ENCODE results near the gene PAX7.
A peak's percentile ranks its signal among the peaks of the same experiment; 100 is the strongest.

The PAX7 gene

DNA sequence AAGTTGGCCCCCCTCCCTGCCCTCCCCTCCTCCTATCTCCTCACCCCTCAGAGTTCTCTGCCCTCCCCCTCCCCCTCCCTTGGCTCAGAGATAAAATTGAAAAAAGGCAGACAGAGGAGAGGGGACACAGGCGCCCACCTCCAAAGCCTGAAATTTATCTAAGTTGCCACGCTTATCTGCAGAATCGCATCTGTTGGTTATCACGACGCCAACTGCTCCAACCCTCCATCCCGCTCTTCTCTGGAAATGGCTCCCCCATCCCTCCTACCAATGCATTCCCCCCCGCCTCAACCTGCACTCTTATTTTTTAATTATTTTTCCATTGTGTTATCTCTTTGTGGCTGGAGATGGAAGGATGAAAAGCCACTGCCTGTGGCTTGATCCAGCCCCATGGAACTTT, 138.5 kb downstream of the PAX7 start:
- no peak for DNase-seq

DNA sequence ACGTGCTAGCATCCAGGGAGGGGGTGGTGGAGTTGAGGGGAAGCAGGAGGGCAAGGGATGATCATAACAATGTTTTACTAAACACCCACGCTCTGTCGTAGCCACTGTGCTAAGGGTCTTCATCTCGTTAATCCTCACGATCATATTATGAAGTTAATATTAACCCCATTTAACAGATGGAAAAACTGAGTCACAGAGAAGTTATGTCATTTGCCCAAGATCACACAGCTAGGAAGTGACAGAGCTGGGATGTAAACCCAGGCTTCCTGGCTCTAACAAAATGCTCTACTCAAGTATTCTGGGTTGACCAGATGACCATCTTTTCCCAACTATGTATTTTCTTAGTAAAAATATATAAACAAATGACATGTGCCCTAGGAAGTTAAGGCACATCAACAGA, 140.2 kb downstream of the PAX7 start:
- DNase-seq: no peak

DNA sequence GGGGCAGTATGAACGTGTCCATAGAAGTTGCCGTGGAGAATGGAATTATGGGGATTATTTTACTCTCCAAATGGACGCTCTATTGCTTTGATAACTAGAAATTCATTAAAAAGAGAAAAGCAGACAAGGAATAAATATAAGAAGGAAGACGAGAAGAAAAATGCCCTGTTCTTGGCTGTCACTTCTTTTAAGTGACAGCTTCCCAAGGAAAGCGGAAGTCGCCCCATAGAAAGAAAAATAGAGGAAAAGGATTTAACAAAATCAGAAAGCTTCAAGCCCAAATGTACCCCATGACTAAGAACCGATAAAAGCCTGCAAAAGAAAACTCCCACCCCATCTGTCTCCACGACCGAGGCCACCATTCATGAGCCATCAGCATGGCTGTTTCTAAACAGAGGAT, 143.1 kb downstream of the PAX7 start:
- DNase-seq: no peak

DNA sequence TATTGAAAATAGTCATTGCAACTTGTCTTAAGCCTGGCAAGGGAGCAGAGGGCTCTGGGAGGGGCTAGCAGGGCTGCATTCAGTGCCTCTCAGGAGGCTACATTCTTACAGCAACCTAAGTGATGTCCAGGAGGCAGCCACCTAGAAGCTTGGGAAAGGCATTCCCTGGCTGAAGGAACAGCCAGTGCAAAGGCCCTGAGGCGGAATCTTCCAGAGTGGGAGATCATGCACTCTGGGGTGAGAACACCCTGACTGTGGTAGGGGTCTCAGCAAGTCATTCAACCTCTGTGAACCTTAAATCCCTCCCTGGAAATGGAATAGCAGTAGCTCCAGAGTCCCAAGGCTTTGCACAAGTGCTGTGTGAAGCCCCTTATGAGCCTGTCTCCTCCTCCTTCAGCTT, 144.7 kb downstream of the PAX7 start:
- DNase-seq: no peak

DNA sequence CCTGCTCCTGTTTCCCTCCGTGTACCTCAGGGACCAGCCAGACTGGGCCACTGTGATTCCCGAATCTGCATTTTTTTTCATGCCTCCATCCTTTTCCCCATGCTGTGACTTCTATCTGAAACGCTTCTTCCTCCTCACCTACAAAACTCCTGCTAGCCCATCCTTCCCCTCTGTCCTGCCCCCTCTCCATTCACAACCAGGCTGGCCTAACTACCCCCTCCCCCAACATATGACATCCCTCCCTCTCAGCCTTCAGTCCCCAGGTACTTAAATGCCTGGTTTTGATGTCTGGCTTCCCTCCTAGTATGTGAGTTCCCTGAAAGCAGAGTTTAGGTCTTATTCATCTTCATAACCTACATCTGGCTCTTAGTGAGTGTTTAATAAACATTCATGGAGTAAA, 146.1 kb downstream of the PAX7 start:
- no peak for DNase-seq

DNA sequence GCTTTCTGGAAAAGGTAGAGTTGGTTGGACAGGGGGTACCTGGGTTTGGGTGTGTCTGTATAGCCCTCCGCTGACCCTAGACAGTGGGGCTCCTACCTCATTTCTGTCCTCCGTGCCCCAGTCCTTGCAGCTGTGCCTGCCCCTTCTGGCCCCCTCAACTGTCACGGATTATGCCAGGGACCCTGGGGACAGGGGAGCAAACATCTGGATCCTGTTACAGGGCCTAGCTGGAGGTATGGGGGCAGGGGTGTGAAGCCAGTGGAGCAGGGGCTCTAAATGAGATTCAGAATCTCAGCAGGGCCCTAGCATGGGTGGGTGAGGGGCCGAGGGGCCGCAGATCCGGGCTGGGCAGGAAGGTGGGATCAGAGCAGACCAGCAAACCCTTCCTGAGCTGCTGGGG, 147.8 kb downstream of the PAX7 start:
- DNase-seq: no peak

DNA sequence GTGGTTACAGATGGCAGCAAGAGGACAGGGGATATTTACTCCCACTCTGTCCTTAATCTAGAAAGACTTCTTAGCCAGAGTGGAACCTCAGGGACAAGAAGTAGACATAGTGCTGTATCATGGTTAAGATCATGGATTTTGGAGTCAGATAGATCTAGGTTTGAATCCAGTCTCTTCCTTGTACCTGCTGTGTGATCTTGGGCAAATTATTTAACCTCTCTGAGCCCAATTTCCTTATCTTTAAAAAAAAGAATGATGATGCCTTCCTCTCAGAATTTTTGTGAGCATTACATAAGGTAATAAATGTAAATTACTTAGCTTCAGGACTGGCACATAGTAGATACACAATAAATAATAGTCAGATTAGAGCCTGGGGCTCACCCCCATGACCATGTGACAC, 150.4 kb downstream of the PAX7 start:
- no peak for DNase-seq

DNA sequence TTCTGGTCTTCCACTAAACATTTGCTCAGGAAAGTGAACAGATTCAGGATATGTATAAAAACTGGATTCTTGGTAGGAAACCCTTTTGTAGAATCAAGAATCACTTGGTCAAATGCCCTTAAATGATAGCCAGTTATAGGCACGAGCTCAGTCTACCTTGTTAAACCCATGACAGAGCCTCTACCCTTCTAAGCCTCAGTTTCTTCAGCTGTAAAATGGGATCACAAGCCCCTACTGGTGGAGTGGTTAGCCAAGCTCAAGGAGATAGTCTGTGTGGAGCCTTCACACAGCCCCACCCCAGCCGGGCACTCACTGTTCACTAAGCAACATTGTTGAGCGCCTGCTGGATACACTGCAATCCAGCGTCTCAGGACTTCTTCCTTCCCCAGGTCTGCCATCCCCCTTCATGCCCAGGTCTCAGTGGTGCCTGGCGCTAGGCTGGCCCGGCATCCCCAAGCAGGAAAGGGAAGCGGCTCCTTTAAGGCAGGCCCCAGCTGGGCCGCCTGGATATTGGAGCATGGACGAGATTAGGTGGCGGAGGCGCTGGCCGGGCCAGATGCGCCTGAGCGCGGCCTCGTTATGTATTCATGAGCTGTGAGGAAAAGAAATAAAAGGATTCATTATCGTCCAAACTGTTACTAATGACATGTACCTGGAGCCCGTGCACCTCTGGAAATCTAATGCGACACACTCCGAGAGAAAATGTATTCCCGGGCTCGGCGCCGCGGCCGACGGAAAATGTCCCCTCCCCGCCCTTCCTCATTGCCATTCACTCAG, 153.2 kb downstream of the PAX7 start:
- no peak for DNase-seq

DNA sequence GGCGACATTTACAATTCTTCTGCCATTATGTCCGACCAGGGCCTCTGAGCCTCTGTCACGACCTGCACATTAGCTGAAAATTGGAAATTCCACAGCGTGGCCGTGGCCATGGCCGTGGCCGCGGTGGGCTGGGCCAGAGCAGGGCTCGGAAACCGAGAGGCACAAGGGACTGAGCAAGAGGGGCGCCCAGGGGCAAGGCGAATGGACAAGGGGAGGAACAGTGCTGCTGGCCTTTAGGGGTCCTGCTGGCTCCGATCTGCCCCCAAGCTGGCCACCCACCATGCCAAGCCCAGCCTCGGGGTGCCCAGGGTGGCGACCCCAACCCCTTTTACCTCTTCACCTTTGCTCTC, 153.8 kb downstream of the PAX7 start:
- no peak for DNase-seq

DNA sequence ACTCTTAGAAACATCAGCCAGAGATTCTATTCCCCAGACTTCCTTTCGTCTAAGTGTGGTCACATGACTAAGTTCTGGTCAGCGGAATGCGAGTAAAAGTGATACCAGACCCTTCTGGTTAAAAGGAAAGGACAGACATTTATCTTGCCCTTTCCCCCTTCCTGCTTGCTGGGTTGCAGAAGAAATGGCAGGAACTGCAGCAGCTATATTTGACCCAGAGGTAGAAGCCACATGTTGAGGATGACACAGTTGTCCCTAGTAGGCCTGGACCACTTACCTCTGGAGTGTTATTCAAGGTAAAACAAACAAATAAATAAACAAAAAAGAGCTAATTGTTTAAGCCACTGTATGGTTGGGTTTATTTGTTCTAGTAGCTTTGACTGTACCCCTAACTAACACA, 155.5 kb downstream of the PAX7 start:
- no peak for DNase-seq

DNA sequence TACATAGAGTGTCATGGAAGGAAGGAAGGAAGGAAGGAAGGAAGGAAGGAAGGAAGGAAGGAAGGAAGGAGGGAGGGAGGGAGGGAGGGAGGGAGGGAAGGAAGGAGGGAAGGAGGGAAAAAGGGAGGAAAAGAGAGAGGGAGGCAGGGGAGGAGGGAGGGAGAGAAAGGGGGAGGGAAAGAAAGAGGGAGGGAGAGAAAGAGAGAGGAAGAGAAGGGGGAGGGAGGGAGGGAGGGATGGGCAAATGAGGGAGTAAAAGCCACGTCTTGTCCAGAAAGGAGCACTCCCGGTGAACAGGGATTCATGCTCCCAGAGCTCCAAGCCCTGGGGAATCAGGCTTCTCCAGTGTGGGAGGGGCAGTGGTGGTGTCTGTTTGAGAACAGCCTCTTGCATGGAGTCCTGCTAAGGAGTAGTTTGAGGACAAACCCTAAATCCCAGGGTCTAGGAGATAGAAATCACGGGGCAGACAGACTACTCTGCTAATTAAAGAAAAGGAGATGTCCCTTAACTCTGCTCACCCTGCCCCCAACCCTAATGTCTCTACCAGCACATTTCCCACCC, 157.3 kb downstream of the PAX7 start:
- DNase-seq: no peak

DNA sequence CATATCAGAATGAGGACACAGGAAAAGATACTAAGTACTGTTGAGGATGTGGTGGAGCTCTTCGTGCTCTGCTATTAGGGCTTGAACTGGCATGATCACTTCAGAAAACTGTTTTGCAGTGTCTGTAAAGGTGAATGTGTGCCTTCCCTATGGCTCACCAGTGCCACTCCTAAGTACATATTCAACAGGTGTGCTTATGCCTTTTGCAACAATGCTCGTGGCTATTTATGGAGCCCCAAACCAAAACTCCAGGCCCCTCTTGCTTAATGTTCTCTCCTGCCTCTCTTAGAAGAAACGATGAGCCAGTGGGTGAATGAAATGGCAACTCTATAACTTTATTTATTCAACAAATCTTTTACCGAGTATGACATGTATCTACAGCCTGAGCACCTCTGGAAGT, 158.6 kb downstream of the PAX7 start:
- DNase-seq: no peak

DNA sequence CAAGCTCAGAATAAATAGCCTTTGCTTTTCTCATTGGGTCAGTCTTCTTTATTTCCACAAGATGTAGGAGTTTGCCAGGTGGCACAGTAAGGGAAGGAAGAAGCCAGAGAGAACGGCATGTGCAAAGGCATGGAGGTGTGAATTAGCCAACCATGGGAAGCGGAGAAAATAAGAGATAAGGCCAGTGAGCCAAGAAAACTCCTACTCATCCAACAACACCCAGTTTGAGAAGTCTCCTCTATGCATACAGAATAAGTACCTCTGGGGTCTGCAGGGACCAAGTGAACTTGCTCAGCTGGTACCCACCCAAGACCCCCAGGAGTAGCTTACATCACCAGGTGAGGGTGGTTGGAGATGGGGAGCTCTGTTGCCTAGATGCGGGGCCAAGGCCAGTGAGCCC, 162.1 kb downstream of the PAX7 start:
- no peak for DNase-seq

DNA sequence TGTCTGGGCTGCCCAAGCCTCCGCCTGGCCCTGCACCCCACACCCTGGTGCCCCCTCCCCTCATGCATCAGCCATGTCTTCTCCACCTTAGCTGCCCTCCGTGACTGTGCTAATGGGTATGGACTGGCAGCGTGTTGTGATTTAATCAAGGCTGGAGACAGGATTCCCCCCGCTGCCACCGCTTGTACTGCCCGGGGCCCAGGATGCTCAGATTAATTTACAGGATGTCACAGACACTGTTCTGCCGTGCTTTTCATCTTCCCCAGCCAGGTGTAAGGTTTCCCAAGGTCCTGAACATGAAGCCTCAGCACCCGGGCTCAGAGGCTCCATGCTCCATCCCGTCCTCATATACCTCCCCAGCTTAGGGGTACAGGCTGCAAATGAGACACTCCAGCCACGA, 162.5 kb downstream of the PAX7 start:
- DNase-seq: no peak

DNA sequence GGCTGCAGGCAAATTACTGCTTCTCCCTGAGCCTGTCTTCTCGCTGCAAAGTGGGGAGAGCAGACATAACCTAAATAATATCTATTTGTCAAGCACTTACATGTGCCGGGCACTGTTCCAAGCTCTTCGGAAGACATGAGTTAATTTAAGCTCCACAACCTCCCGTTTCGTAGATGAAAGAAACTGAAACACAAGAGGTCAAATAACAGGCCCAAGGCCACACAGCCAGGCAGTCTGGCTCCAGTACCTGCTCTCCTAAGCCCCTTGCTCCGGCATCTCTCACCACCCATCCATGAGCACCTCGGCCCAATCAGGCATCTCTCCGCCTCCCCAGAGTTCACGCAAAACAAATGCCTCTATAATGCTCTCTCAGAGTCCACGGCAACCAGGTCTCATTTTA, 163.4 kb downstream of the PAX7 start:
- peak; percentile 33 for DNase-seq

DNA sequence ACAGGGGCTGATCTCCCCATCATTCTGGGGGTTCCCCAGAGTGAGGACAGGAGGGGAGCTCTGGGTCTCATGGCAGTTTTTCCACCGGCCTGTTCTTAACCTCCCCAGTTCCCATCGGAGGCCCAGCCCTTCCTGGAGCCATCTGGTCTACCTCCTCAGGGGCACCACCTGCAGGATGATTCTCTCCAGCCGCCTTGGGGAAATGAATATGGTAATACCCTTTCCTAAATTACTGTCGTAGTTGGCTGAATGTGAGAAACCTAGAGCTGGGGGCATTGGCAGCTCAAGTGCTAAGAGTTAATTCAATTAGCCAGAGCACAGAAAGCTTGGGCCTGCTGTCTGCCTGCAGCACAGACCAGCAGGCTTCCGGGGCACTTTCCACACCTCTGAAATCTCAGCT, 163.9 kb downstream of the PAX7 start:
- peak; percentile 7 for DNase-seq

DNA sequence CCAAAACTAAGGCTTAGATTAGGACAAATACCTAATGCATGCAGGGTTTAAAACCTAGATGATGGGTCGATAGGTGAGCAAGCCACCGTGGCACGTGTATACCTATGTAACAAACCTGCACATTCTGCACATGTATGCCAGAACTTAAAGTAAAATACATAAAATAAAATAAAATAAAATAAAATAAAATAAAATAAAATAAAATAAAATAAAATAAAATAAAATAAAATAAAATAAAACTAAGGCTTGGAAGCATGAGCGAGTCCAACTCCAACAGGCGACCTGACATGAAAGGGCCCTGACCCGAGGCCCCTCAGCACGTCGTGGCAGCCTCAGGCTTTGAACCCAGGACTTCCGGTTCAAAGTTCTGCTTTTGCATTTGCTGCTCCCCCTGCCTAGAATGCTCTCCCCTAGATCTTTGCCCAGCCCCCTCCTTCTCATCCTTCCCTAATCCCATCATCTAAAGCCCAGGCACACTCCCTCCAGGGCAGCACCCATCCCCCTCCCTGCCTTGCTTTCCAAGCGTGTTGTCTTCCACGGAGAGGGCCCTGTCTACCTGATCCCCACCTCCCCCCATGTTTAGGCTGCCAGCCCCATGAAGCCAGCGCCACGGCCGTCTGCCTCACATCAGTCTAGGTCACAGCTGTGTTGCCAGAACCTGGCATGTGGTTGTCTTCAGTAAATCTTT, 164.5 kb downstream of the PAX7 start:
- DNase-seq: no peak

DNA sequence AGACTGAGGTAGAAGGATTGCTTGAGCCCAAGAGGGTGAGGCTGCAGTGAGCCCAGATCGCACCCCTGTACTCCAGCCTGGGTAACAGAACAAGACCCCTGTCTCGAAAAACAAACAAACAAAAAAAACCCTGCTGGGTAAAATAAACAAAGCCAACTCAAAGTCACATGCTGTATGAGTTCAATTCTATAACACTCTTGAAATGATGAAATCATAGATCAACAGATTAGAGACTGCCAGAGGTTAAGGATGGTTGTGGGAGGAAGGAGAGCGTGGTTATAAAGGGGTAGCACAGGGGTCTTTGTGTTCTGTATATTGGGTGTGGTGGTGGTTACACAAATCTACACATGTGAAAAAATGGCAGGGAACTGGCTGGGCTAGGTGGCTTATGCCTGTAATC, 166.3 kb downstream of the PAX7 start:
- DNase-seq: peak; percentile 26

Measured in NCI-H345 (cell line).